HG03432 (cell line): ENCODE results near the gene COX10.
"Not testable (repeated sequence)": the region's sequence is repeated elsewhere in the genome, so short reads cannot be mapped to it uniquely, and the experiment has no call there.

ENCODE experiments used
- ATAC-seq: cut with Tn5 transposase; IDR thresholded peaks from one replicate; pipeline ENCODE4 v1.9.1; 2021; ENCODE audit warnings: mild to moderate bottlenecking, moderate library complexity; ENCODE audit not compliant: unreplicated experiment

COX10 gene

GRCh38 chr17:14069251-14070021 is at the start of gene COX10:
COX10 (plus strand) TSS chr17:14069504; CDS start chr17:14069606, 102 bp downstream.
- ATAC-seq = peak; percentile 100

GRCh38 chr17:14021651-14022294 is 47.5 kb upstream of the COX10 start:
- ATAC-seq = not testable (repeated sequence)

GRCh38 chr17:14029755-14030154 is 39.5 kb upstream of the COX10 start:
- ATAC-seq = not testable (repeated sequence)

GRCh38 chr17:14032234-14032633 is 37.1 kb upstream of the COX10 start:
- ATAC-seq = no peak

- no peak for ATAC-seq
Observed at GRCh38 chr17:14033166-14033565, 36.1 kb upstream of the COX10 start.

- ATAC-seq = no peak
Observed at GRCh38 chr17:14037453-14037852, 31.9 kb upstream of the COX10 start.

- no peak for ATAC-seq
Observed at GRCh38 chr17:14038206-14038605, 31.1 kb upstream of the COX10 start.

GRCh38 chr17:14042411-14042810 is 26.9 kb upstream of the COX10 start:
- peak; percentile 62 for ATAC-seq

- peak; percentile 54 for ATAC-seq
Observed at GRCh38 chr17:14044702-14045101, 24.6 kb upstream of the COX10 start.

- no peak for ATAC-seq
Observed at GRCh38 chr17:14046978-14047377, 22.3 kb upstream of the COX10 start.

- no peak for ATAC-seq
Observed at GRCh38 chr17:14047591-14047990, 21.7 kb upstream of the COX10 start.

GRCh38 chr17:14048169-14048568 is 21.1 kb upstream of the COX10 start:
- no peak for ATAC-seq

GRCh38 chr17:14050616-14051015 is 18.7 kb upstream of the COX10 start:
- ATAC-seq = no peak

- no peak for ATAC-seq
Observed at GRCh38 chr17:14051692-14052091, 17.6 kb upstream of the COX10 start.

- ATAC-seq = no peak
Observed at GRCh38 chr17:14052886-14053615, 16.3 kb upstream of the COX10 start.

- ATAC-seq = no peak
Observed at GRCh38 chr17:14057591-14057990, 11.7 kb upstream of the COX10 start.

GRCh38 chr17:14058051-14058450 is 11.3 kb upstream of the COX10 start:
- ATAC-seq = no peak

GRCh38 chr17:14060706-14061105 is 8.6 kb upstream of the COX10 start:
- no peak for ATAC-seq

- no peak for ATAC-seq
Observed at GRCh38 chr17:14061666-14062560, 7.4 kb upstream of the COX10 start.

- ATAC-seq = no peak
Observed at GRCh38 chr17:14067347-14067746, 2.0 kb upstream of the COX10 start.
